Upper lobe of left lung (tissue), 4 donors: ENCODE results near the gene ABR.
"Not testable (repeated sequence)": the region's sequence is repeated elsewhere in the genome, so short reads cannot be mapped to it uniquely, and the experiment has no call there.

Experiments used
- CTCF ChIP-seq, 6 experiments: fragments of 450-650 bp in 4 of 6; fragments of 200-600 bp in 2 of 6; sonication (generic) in 2 of 6; IDR thresholded peaks; one replicate each; pipeline ENCODE4 v1.5.1; 2016 to 2019; ENCODE audit warnings: antibody characterized with exemption in 6 of 6
- POLR2A ChIP-seq, 4 donors: fragments of 450-650 bp; IDR thresholded peaks; one replicate each; pipeline ENCODE4 v1.5.1; 2016 to 2017; ENCODE audit warnings: antibody characterized with exemption in 4 of 4, mild to moderate bottlenecking in 2 of 4

- TF ChIP-seq CTCF, POLR2A (IDR thresholded peaks at IDR 0.05): not testable (repeated sequence)
These were observed 27.2 kb downstream of the ABR start for GRCh38 chr17:1152582-1152981.
